Prostate gland (tissue), 2 donors: Measurements from ENCODE around the gene AUTS2. TPM values are rescaled to one million over a fixed set of nuclear protein-coding genes. Genes with fewer than 3 reads are reported as not detected.

Source experiments
- DNase-seq: peaks from one replicate; pipeline ENCODE4 v3.0.0-alpha.2; 2019; ENCODE audit warnings: low spot score
- H3K27ac ChIP-seq, 2 donors: fragments of 200-600 bp; sonication (generic); 2 replicates each; pipeline ENCODE4 v1.5.1; 2017 to 2019
- H3K27me3 ChIP-seq: fragments of 200-600 bp; sonication (generic); replicated peaks from 2 replicates; pipeline ENCODE4 v1.5.1; 2019; ENCODE audit not compliant: insufficient read depth
- H3K36me3 ChIP-seq, 2 donors: fragments of 200-600 bp; sonication (generic); 1 replicate in 1 of 2; 2 replicates in 1 of 2; pipeline versions ENCODE4 v1.5.1 to v1.8.1; 2017 to 2019
- H3K4me1 ChIP-seq: fragments of 200-600 bp; sonication (generic); replicated peaks from 2 replicates; pipeline ENCODE4 v1.5.1; 2019
- H3K4me3 ChIP-seq, 2 donors: fragments of 200-600 bp; sonication (generic); 2 replicates each; pipeline ENCODE4 v1.5.1; 2017 to 2019
- H3K9me3 ChIP-seq: fragments of 200-600 bp; sonication (generic); 2 replicates; pipeline ENCODE4 v1.5.1; 2017
- CTCF ChIP-seq, 4 experiments: fragments of 200-600 bp in 2 of 4; fragments of 450-650 bp in 2 of 4; sonication (generic) in 2 of 4; IDR thresholded peaks; 1 replicate in 3 of 4; 2 replicates in 1 of 4; pipeline ENCODE4 v1.5.1; 2016 to 2019; ENCODE audit warnings: antibody characterized with exemption in 4 of 4, mild to moderate bottlenecking in 2 of 4, moderate library complexity in 2 of 4
- POLR2A ChIP-seq: fragments of 450-650 bp; IDR thresholded peaks from one replicate; pipeline ENCODE4 v1.6.1; 2016; ENCODE audit warnings: antibody characterized with exemption, mild to moderate bottlenecking
- POLR2AphosphoS5 ChIP-seq: sonication (generic); formaldehyde crosslinking; IDR thresholded peaks from one replicate; pipeline ENCODE4 v1.6.1; 2017; ENCODE audit warnings: antibody characterized with exemption
- WGBS: methylation state at CpG from one replicate; pipeline ENCODE4 v1.1.5; 2018; 5-methylcytosine and 5-hydroxymethylcytosine counted together
- intact Hi-C: fragments of 100-400 bp; cut with DNase I; formaldehyde crosslinking; loops from one replicate; pipeline ENCODE4 v1.14.2; 2022
- total RNA-seq, 2 donors: library from RNA; depleted of rRNA; stranded (reverse); fragments of >200 nt; gene quantifications; one replicate each; pipeline ENCODE4 v1.1.0, GENCODE V29; 2016

The AUTS2 gene
- total RNA-seq, 2 donors from 2014 or later: 25.0 to 55.2 TPM

GRCh38 chr7:70795948-70796347 lies 1197.7 kb downstream of the AUTS2 start:
- Histone ChIP-seq H3K27me3 (no peaks in the 10 kb centered on the region), H3K9me3 (no peaks in the 10 kb centered on the region), H3K4me1 (no peaks in the 10 kb centered on the region), H3K27ac (no peak overlapping the region), H3K4me3 (no peak overlapping the region), H3K36me3 (no peaks in the 10 kb centered on the region)
- 93% methylated on average over 5 of the region's 5 CpGs for WGBS
- TF ChIP-seq CTCF (IDR thresholded peaks at IDR 0.05) (no peak), POLR2A (no peak), POLR2AphosphoS5 (no peak)
- intact Hi-C loops: no loop called here
- no peak for DNase-seq

GRCh38 chr7:70797109-70797514 lies 1198.8 kb downstream of the AUTS2 start:
- Histone ChIP-seq H3K4me1 (no peaks in the 10 kb centered on the region), H3K27me3 (no peaks in the 10 kb centered on the region), H3K36me3 (no peaks in the 10 kb centered on the region), H3K9me3 (no peaks in the 10 kb centered on the region), H3K27ac (no peak overlapping the region), H3K4me3 (no peak overlapping the region)
- intact Hi-C loops: no loop called here
- TF ChIP-seq POLR2AphosphoS5: no peak
- no peak for TF ChIP-seq CTCF (IDR thresholded peaks at IDR 0.05)
- no peak for TF ChIP-seq POLR2A
- WGBS: 64% methylated on average over 6 of the region's 6 CpGs
- DNase-seq: no peak

- 95% methylated on average over 4 of the region's 4 CpGs for WGBS
- Histone ChIP-seq H3K27me3 (no peaks in the 10 kb centered on the region), H3K36me3 (no peaks in the 10 kb centered on the region), H3K9me3 (no peaks in the 10 kb centered on the region), H3K4me1 (no peaks in the 10 kb centered on the region), H3K27ac (no peak overlapping the region), H3K4me3 (no peak overlapping the region)
- TF ChIP-seq CTCF (IDR thresholded peaks at IDR 0.05) (no peak), POLR2A (no peak), POLR2AphosphoS5 (no peak)
- intact Hi-C loops: no loop called here
- DNase-seq: no peak
Observed at GRCh38 chr7:70799841-70800405, 1201.6 kb downstream of the AUTS2 start.

DNA sequence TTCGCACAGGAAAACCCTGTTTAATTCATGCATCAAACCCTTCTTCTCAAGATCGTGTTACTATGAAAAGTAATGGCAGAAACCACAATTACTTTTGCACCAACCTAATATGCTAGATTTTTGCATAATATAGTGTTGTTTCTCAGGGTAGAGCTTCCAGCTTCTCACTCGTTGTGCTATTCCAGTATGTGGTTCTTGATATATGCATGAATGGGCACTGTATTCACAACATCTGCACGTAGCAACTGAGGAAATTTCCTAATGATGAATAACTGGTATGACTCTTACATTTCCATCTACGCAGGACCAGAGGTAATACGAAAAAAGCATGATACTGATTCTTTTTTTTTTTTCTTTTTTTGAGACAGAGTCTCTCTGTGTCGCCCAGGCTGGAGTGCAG lies 1207.1 kb downstream of the AUTS2 start:
- Histone ChIP-seq H3K27ac (no peak overlapping the region), H3K36me3 (no peaks in the 10 kb centered on the region), H3K27me3 (no peaks in the 10 kb centered on the region), H3K4me1 (no peaks in the 10 kb centered on the region), H3K4me3 (no peak overlapping the region), H3K9me3 (no peaks in the 10 kb centered on the region)
- intact Hi-C loops: no loop called here
- no peak for TF ChIP-seq POLR2AphosphoS5
- no peak for TF ChIP-seq POLR2A
- no peak for TF ChIP-seq CTCF (IDR thresholded peaks at IDR 0.05)
- DNase-seq: no peak
- 68% methylated on average over 7 of the region's 7 CpGs for WGBS

DNA sequence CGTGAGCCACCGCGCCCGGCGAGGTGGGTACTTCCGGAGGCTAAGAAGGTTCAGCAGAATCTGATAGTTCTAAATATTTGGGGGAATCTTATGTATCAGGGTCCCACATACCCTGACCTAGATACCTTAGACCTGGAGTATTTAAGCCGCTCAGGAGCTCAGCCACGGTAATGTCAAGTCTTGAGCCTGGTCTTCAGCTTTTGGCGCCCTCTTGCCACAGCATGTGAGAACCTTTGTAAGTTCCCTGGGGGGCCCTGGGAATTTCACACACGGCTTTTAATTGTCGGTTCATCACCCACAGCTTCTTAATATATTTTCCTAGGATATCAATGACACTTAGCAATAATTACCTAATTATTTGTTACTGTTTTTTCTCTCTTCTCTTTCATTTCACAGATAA lies 1209.4 kb downstream of the AUTS2 start:
- DNase-seq: no peak
- TF ChIP-seq POLR2A: no peak
- no peak for TF ChIP-seq CTCF (IDR thresholded peaks at IDR 0.05)
- no peak for TF ChIP-seq POLR2AphosphoS5
- Histone ChIP-seq H3K27ac (no peak overlapping the region), H3K27me3 (no peaks in the 10 kb centered on the region), H3K4me3 (no peak overlapping the region), H3K4me1 (no peaks in the 10 kb centered on the region), H3K9me3 (no peaks in the 10 kb centered on the region), H3K36me3 (no peaks in the 10 kb centered on the region)
- WGBS: 87% methylated on average over 11 of the region's 11 CpGs
- intact Hi-C loops: no loop called here
